Thymus (tissue), 11 donors: Measurements from ENCODE around the gene SDHB. TPM values are rescaled to one million over a fixed set of nuclear protein-coding genes. Genes with fewer than 3 reads are reported as not detected.

Experiments used
- DNase-seq, 9 donors: peaks; one replicate each; pipeline ENCODE4 v3.0.0-alpha.2; 2013; ENCODE audit warnings: low spot score in 9 of 9, low read depth in 6 of 9, missing footprints in 1 of 9
- H3K27ac ChIP-seq, 2 donors: one replicate each; pipeline ENCODE4 v1.5.1; 2013; ENCODE audit warnings: control low read depth in 1 of 2, low read depth in 1 of 2, low read length in 1 of 2, mild to moderate bottlenecking in 1 of 2, moderate library complexity in 1 of 2
- H3K27me3 ChIP-seq, 2 donors: one replicate each; pipeline ENCODE4 v1.5.1; 2013; ENCODE audit warnings: low read length in 1 of 2; ENCODE audit not compliant: control insufficient read depth in 2 of 2, insufficient read depth in 1 of 2
- H3K36me3 ChIP-seq, 2 donors: one replicate each; pipeline ENCODE4 v1.5.1; 2013; ENCODE audit warnings: low read length in 1 of 2, mild to moderate bottlenecking in 1 of 2, moderate library complexity in 1 of 2; ENCODE audit not compliant: control insufficient read depth in 2 of 2, insufficient read depth in 2 of 2
- H3K4me1 ChIP-seq, 2 donors: one replicate each; pipeline ENCODE4 v1.5.1; 2013; ENCODE audit warnings: low read length in 2 of 2; ENCODE audit not compliant: control insufficient read depth in 2 of 2, insufficient read depth in 2 of 2
- H3K4me3 ChIP-seq, 2 donors: one replicate each; pipeline ENCODE4 v1.5.1; 2013; ENCODE audit warnings: low read length in 2 of 2, control low read depth in 1 of 2, mild to moderate bottlenecking in 1 of 2
- H3K9me3 ChIP-seq, 2 donors: one replicate each; pipeline ENCODE4 v1.5.1; 2013; ENCODE audit warnings: low read length in 1 of 2, mild to moderate bottlenecking in 1 of 2; ENCODE audit not compliant: control insufficient read depth in 2 of 2, insufficient read depth in 1 of 2
- WGBS: extraction: QIAGEN DNeasy Blood & Tissue Kit; methylation state at CpG from one replicate; pipeline ENCODE4 v1.1.7; 2013; 5-methylcytosine and 5-hydroxymethylcytosine counted together
- polyA plus RNA-seq: library from polyadenylated mRNA; stranded (reverse); fragments of 200-250 nt; gene quantifications from one replicate; pipeline ENCODE4 v1.2.3, GENCODE V29; 2013
- total RNA-seq: library from RNA; stranded (reverse); fragments of 120-200 nt; gene quantifications from one replicate; pipeline ENCODE4 v1.2.4, GENCODE V29; 2013
- donor health status: healthy.

SDHB gene
- total and polyA plus RNA-seq, 2 donors = 70.0 to 122 TPM

DNA sequence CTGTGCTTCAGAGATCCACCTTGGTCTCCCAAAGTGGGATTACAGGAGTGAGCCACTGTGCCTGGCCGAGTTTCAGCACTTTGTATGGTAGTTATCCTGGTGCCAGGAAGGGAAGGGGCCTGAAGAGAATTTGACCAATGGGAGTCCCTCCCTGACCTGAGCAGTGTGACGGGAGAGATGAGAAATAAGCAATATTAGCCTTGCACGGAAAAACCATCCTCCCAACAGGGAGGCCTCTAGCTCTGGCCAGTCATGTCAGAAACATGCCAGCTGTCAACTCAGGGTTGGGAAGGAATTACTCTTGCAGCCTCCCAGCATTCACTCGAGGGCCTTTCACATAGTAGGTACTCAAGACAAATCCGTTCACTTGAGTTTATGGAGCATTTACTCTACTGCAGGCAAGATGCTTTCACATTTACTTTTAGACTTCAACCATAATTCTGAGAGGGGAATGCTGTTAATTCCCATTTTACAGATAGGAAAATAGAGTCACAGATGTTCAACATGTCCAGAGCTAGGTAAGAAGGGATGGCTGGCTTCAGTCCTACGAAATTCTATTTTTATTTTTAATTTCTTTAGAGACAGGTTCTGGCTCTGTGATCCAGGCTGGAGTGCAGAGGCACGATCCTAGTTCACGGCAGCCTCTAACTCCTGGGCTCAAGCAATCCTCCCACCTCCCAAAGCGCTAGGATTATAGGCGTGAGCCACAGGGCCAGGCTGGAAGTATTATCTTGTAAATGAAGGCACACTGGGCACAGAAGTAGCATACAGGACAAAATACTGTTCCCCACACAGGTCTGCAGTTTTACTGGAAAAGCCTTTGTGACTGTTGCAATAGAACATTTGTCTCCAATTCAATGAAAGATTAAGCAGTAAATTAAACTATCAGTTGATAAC, 38.9 kb downstream of the SDHB start:
- peaks cover 0 to 9% of the 10 kb centered on the region in 2 donors for H3K27me3 ChIP-seq
- peaks cover 17 to 18% of the 10 kb centered on the region in 2 donors for H3K36me3 ChIP-seq
- DNase-seq = no peak
- no peak overlapping the region for H3K4me3 ChIP-seq
- H3K9me3 ChIP-seq = no peaks in the 10 kb centered on the region
- H3K4me1 ChIP-seq = peaks cover 8 to 21% of the 10 kb centered on the region in 2 donors
- no peak overlapping the region for H3K27ac ChIP-seq
- WGBS = 95% methylated on average over 10 of the region's 10 CpGs

DNA sequence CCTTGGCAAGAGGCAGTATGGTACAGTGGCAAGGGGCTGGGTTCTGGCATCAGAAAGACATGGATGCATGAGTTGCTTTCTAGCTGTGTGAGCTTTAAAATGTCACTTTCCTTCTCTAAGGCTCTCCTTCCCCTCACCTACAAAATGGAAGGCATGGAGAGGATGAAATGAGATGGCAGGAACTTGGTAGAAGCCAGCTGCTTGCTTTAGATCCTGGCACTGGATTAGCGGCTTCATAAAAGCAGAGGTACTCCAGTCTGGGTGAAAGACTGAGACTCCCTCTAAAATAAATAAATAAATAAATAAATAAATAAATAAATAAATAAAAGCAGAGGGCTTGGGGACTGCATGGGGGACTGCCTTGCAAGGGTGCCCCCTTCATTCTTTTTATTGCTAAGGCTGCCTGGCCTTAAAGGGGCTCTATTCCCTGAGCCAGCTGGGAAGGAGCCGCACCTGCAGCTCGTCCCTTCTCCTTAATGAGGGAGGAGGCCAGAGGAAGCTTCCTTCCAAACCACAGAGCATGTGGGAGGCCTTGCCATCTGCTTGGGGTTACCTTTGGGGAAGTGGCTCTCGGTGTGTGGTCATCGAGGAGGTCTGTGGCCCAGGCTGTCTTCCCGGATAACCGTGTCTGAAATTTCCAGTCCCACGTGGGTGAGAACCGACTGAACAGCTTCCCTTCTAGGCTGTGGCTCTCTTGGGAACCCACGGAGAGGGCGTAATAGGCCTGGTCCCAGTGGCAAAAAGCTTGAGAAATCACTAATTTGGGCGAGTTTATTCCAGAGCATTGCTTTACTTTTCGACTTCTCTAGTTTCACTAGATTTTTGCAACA, 40.1 kb downstream of the SDHB start:
- WGBS = 18% methylated on average over 13 of the region's 13 CpGs
- Histone ChIP-seq H3K36me3 (peaks cover 6 to 10% of the 10 kb centered on the region in 2 donors), H3K27me3 (peaks cover 0 to 9% of the 10 kb centered on the region in 2 donors), H3K27ac (no peak overlapping the region), H3K9me3 (no peaks in the 10 kb centered on the region), H3K4me3 (no peak overlapping the region), H3K4me1 (peaks cover 8 to 21% of the 10 kb centered on the region in 2 donors)
- peak in 1 of 9 donors; percentile 17 for DNase-seq

DNA sequence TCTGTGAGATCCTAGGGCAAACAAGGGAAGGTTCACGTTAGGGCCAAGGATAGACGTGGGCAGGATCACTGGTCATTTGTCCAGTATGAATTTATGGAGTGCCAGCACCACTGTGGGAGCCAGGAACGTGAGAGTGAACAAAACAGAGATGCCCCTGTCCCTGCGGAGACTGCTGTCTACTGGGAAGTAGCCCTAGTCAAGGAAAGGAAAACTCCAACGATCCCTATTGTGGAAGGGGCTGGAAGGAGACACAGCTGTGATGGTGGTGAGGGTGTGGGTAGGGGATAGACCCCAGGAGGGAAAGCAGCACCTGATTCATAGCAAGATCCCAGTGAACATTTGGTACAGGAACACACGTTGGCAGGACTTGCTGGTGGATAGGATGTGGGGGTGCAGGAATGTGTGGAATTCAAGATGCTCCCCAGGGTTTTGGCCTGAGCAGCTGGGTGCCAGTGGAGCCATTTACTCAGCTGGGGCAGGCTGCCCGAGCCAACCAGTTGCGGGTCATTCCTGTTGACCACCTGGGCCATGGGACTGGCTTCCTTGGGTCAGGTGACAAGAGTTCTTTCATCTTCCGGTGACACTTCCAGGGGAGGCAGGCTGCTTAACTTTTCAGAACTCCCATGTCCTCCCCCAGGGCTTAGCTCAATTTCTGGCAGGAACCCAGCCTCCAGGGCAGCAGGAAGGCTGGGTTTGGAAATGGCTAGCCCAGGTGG, 40.9 kb downstream of the SDHB start:
- DNase-seq = no peak
- 94% methylated on average over 9 of the region's 9 CpGs for WGBS
- peaks cover 8 to 21% of the 10 kb centered on the region in 2 donors for H3K4me1 ChIP-seq

DNA sequence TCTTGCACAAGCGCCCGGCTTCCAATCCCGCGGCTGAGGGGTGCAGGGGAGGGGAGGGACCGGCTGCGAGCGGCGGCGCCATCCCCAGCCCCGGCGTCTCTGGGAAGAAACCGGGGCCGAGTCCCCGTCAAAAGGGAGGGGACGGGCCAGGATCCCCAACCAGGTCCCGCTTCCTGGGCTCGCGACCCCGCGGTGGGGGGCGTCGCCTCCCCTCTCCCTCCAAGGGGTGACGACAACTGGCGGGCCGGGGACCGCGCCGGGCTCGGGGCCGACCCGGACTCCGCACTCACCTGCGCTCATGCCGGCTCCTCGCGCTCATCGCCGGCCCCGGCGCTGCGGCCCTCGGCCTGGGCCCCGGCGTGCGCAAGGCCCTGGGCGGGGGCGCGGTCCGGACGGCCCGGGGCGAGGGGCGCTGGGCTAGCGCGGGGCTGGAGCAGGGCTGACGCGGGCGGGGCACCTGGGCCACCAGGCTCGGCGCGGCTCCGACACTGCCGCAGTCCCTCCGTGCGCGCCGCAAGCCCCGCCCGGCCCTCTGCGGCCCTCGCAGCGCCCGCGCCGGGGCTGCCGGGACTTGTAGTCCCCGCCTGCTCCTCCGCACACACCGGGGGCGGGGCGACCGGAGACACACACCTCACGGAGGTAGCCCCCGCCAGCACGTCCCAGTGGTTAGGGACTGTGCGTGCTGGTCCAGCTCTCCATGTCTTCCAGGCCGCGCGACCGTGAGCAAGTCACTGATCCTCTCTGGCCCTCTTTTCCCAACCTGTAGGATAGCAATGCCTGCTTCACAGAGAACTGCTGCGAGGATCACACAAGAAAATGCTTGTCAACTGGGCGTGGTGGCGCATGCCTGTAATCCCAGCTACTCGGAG, 42.2 kb downstream of the SDHB start, which contains the start of gene ATP13A2:
TSS of gene ATP13A2 (minus strand) at position 490 of the 869 bp plus-strand sequence. CDS start at position 300, 190 bp downstream.
- H3K4me3 ChIP-seq = peak within 1 kb of the TSS; percentile 63 to 92
- no peak within 1 kb of the TSS for H3K27ac ChIP-seq
- DNase-seq = peak; percentile 38 to 89 (median 74)
- no peaks in the 10 kb centered on the region for H3K36me3 ChIP-seq
- whole genome bisulfite sequencing = 3% methylated on average over 94 of the region's 94 CpGs
- no peaks in the 10 kb centered on the region for H3K9me3 ChIP-seq
- H3K27me3 ChIP-seq = peaks cover 0 to 9% of the 10 kb centered on the region in 2 donors
- peaks cover 8 to 21% of the 10 kb centered on the region in 2 donors for H3K4me1 ChIP-seq

More for the DNA sequence above, 40.9 kb downstream of the SDHB start:
- peaks cover 0 to 2% of the 10 kb centered on the region in 2 donors for H3K36me3 ChIP-seq
- H3K9me3 ChIP-seq = no peaks in the 10 kb centered on the region
- H3K27me3 ChIP-seq = peaks cover 0 to 9% of the 10 kb centered on the region in 2 donors
- no peak overlapping the region for H3K4me3 ChIP-seq
- no peak overlapping the region for H3K27ac ChIP-seq

DNA sequence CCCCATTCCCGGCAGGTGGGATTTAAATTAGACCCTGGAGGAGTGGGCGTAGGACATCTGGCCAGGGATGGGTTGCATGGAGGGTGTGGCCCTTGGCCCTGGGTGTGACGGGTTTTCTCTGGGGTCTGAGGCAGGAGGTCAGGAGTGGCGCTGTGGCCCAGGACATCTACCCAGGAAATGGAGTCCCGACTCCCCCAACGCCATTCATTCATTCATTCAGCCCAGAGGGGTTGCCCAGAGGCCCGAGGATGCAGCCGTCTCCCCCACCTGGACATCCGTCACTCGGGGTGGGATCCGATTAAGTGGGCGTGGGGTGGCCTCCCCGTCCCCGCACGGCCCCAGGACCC, 42.8 kb downstream of the SDHB start:
- Histone ChIP-seq H3K27me3 (peaks cover 0 to 9% of the 10 kb centered on the region in 2 donors), H3K4me3 (peak overlapping the region; percentile 63 to 92), H3K9me3 (no peaks in the 10 kb centered on the region), H3K36me3 (no peaks in the 10 kb centered on the region), H3K4me1 (peaks cover 8 to 21% of the 10 kb centered on the region in 2 donors), H3K27ac (no peak overlapping the region)
- WGBS = 1% methylated on average over 15 of the region's 15 CpGs
- DNase-seq = no peak

DNA sequence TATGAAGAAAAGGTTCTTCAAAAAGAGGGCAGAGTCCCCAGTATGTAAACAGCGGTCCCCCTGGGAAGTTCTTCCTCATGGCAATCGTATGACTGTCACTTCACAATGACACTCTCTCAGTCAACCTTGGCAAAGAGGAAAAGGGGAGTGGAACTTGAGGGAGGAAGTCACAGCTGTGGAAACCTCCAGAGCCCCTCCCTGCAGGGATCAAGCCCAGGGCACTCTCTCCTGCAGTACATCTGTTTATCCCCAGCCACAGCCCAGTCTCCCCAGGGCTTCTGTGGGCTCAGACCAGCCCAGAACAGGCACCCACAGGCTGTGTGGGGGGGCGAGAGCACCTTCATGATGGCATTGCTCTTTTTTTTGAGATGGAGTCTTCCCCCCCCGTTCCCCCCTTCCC, 44.1 kb downstream of the SDHB start:
- peaks cover 8 to 21% of the 10 kb centered on the region in 2 donors for H3K4me1 ChIP-seq
- peaks cover 0 to 7% of the 10 kb centered on the region in 2 donors for H3K36me3 ChIP-seq
- H3K27me3 ChIP-seq = peaks cover 0 to 9% of the 10 kb centered on the region in 2 donors
- DNase-seq = no peak
- H3K9me3 ChIP-seq = no peaks in the 10 kb centered on the region
- WGBS = 51% methylated on average over 4 of the region's 4 CpGs
- no peak overlapping the region for H3K4me3 ChIP-seq
- no peak overlapping the region for H3K27ac ChIP-seq

DNA sequence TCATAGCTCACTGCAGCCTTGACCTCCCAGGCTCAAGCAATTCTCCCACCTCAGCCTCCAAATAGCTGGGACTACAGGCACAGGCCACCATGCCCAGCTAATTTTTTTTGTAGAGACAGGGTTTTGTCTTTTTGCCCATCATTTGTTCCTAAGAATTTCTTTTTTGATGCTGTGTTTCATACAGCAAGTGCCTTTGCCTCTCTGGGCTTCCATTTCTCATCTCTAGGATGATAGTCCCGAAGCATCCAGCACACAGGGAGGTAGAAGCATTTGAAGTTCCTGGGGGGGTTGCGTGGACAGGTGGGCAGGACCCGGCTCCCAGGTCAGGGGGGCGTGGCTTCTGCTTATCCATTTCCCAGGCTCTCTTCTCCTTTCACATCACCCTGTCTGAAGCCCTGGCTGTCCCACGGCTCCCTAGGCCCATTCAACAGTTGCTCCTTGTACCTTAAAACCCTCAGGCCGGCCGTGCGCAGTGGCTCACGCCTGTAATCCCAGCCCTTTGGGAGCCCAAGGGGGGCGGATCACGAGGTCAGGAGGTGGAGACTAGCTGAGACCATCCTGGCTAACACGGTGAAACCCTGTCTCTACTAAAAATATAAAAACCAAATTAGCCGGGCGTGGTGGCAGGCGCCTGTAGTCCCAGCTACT, 45.5 kb downstream of the SDHB start:
- peaks cover 8 to 20% of the 10 kb centered on the region in 2 donors for H3K4me1 ChIP-seq
- peaks cover 6 to 18% of the 10 kb centered on the region in 2 donors for H3K36me3 ChIP-seq
- no peak overlapping the region for H3K4me3 ChIP-seq
- peaks cover 0 to 8% of the 10 kb centered on the region in 2 donors for H3K27me3 ChIP-seq
- DNase-seq = no peak
- no peak overlapping the region for H3K27ac ChIP-seq
- 98% methylated on average over 15 of the region's 15 CpGs for WGBS
- no peaks in the 10 kb centered on the region for H3K9me3 ChIP-seq
